ENCODE results near the gene IQSEC1. TPM values are rescaled to one million over a fixed set of nuclear protein-coding genes. Genes with fewer than 3 reads are reported as not detected.
A peak's percentile ranks its signal among the peaks of the same experiment; 100 is the strongest.

The IQSEC1 gene
- total RNA-seq, 1 donor from 2014 or later = 60.2 TPM

- no peak for DNase-seq
Measured at GRCh38 chr3:12907296-12907695, 165.9 kb downstream of the IQSEC1 start.

- DNase-seq = no peak
Measured at GRCh38 chr3:12906916-12907290, 166.3 kb downstream of the IQSEC1 start.

GRCh38 chr3:12906141-12906915, 166.9 kb downstream of the IQSEC1 start:
- peak; percentile 45 for DNase-seq

GRCh38 chr3:12905316-12906071, 167.7 kb downstream of the IQSEC1 start:
- no peak for DNase-seq

GRCh38 chr3:12904951-12905315, 168.3 kb downstream of the IQSEC1 start:
- DNase-seq = no peak

GRCh38 chr3:12903881-12904280, 169.3 kb downstream of the IQSEC1 start:
- DNase-seq = no peak

- no peak for DNase-seq
Measured at GRCh38 chr3:12903000-12903800, 170.0 kb downstream of the IQSEC1 start.

- DNase-seq = no peak
Measured at GRCh38 chr3:12902181-12902999, 170.8 kb downstream of the IQSEC1 start.

- DNase-seq = no peak
Measured at GRCh38 chr3:12901623-12902045, 171.6 kb downstream of the IQSEC1 start.

GRCh38 chr3:12900885-12901411, 172.3 kb downstream of the IQSEC1 start:
- no peak for DNase-seq

GRCh38 chr3:12898965-12899755, 174.1 kb downstream of the IQSEC1 start:
- no peak for DNase-seq

GRCh38 chr3:12898290-12898964, 174.8 kb downstream of the IQSEC1 start:
- no peak for DNase-seq

- DNase-seq = no peak
Measured at GRCh38 chr3:12897381-12898289, 175.6 kb downstream of the IQSEC1 start.

GRCh38 chr3:12896063-12896985, 176.9 kb downstream of the IQSEC1 start:
- no peak for DNase-seq

- no peak for DNase-seq
Measured at GRCh38 chr3:12895391-12896062, 177.7 kb downstream of the IQSEC1 start.

GRCh38 chr3:12894629-12895028, 178.6 kb downstream of the IQSEC1 start:
- no peak for DNase-seq

- no peak for DNase-seq
Measured at GRCh38 chr3:12893852-12894251, 179.4 kb downstream of the IQSEC1 start.

All from tongue (tissue), 2 donors.